ENCODE measurements around the gene ERLIN1. TPM values are rescaled to one million over a fixed set of nuclear protein-coding genes. Genes with fewer than 3 reads are reported as not detected.

Gene ERLIN1
- total RNA-seq, 1 experiment from 2014 or later: 24.9 TPM

DNA sequence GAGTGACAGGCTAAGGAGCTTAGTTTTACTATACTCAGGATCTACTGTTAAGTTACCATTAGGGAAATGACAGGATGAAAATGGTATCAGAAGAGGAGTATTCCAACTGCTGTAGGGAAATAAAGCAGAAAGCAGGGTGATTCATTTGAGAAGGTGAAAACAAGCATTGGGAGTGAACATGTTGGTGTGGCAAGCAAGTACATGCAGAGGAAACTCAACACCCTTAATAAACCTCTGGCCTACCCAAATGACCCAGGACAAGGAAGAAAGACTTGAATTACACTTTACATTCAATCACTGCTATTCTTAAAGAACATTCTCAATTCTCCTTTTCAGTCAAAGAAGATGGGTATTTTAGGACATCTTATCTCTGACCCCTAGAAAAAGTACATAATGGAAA, 28.7 kb downstream of the ERLIN1 start:
- intact Hi-C loops (cut with micrococcal nuclease; ENCODE audit: unreplicated experiment): no loop called here
- H3K4me1 ChIP-seq (replicated peaks; ENCODE audit: insufficient read depth): peaks cover 12% of the 10 kb centered on the region; the same call in 1 of the 2 replicates
- no peak for DNase-seq
- H4K20me1 ChIP-seq (ENCODE audit: insufficient read depth): no peaks in the 10 kb centered on the region
- H3K4me3 ChIP-seq: no peak overlapping the region
- H3F3A ChIP-seq (ENCODE audit: insufficient read depth, low read depth): no peaks in the 10 kb centered on the region
- H3K27ac ChIP-seq: no peak overlapping the region
- TF ChIP-seq, protein P1, sequence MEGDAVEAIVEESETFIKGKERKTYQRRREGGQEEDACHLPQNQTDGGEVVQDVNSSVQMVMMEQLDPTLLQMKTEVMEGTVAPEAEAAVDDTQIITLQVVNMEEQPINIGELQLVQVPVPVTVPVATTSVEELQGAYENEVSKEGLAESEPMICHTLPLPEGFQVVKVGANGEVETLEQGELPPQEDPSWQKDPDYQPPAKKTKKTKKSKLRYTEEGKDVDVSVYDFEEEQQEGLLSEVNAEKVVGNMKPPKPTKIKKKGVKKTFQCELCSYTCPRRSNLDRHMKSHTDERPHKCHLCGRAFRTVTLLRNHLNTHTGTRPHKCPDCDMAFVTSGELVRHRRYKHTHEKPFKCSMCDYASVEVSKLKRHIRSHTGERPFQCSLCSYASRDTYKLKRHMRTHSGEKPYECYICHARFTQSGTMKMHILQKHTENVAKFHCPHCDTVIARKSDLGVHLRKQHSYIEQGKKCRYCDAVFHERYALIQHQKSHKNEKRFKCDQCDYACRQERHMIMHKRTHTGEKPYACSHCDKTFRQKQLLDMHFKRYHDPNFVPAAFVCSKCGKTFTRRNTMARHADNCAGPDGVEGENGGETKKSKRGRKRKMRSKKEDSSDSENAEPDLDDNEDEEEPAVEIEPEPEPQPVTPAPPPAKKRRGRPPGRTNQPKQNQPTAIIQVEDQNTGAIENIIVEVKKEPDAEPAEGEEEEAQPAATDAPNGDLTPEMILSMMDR (conservative IDR thresholded peaks at IDR 0.05): no peak
- TF ChIP-seq EZH2 (IDR thresholded peaks at IDR 0.05; ENCODE audit: low read depth): no peak
- no peaks in the 10 kb centered on the region for H3K27me3 ChIP-seq (ENCODE audit: insufficient read depth, low read depth)
- ChIA-PET POLR2A (ENCODE audit: unreplicated experiment) (no interaction called here), CTCF (no interaction called here)
- H3K36me3 ChIP-seq (ENCODE audit: low read depth): 0 out of 2 replicates have a peak, but pooled peaks cover 3% of the 10 kb centered on the region
- no TSS peak for BruUV-seq (replicated peaks)
- no peaks in the 10 kb centered on the region for H3K79me2 ChIP-seq (ENCODE audit: low read depth)
- H3K9me2 ChIP-seq (ENCODE audit: insufficient read depth): no peaks in the 10 kb centered on the region
- H3K4me2 ChIP-seq: no peak overlapping the region
- no peaks in the 10 kb centered on the region; the same call in 1 of the 2 replicates for H3K9me3 ChIP-seq (ENCODE audit: insufficient read depth, low read depth)
- no peak overlapping the region for H2AFZ ChIP-seq

DNA sequence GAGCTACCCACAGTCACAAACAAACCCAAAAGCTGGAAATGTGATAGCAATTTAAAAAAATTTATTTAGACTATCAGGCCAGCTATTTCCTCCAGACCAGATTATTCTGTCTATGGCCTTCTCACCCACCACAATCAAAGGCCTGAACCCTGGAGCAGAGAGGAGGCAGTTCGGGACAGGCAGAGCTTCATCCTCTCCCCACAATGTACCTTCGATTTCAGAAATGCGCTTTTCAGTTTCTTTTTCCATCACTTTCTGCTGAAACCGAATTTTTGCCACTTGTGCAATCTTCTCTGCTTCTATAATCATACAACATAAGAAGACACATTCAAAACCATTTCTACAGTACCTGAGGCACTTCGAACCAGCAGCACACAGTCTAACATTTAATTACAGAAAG, 29.9 kb downstream of the ERLIN1 start:
- Histone ChIP-seq H3K9me2 (ENCODE audit: insufficient read depth) (no peaks in the 10 kb centered on the region), H2AFZ (no peak overlapping the region), H3K9me3 (ENCODE audit: insufficient read depth, low read depth) (no peaks in the 10 kb centered on the region; the same call in 1 of the 2 replicates), H3K27ac (no peak overlapping the region), H3K79me2 (ENCODE audit: low read depth) (no peaks in the 10 kb centered on the region), H3K4me1 (replicated peaks; ENCODE audit: insufficient read depth) (peaks cover 12% of the 10 kb centered on the region; the same call in 1 of the 2 replicates), H3K27me3 (ENCODE audit: insufficient read depth, low read depth) (no peaks in the 10 kb centered on the region), H3K4me3 (no peak overlapping the region), H4K20me1 (ENCODE audit: insufficient read depth) (no peaks in the 10 kb centered on the region), H3F3A (ENCODE audit: insufficient read depth, low read depth) (no peaks in the 10 kb centered on the region), H3K36me3 (ENCODE audit: low read depth) (no peaks in the 10 kb centered on the region), H3K4me2 (no peak overlapping the region)
- no TSS peak for BruUV-seq (replicated peaks)
- POLR2A ChIA-PET (ENCODE audit: unreplicated experiment): no interaction called here
- intact Hi-C loops (cut with micrococcal nuclease; ENCODE audit: unreplicated experiment): no loop called here
- TF ChIP-seq EZH2 (IDR thresholded peaks at IDR 0.05; ENCODE audit: low read depth): no peak
- TF ChIP-seq, protein P1 (conservative IDR thresholded peaks at IDR 0.05): no peak
- DNase-seq: no peak
- CTCF ChIA-PET: no interaction called here

DNA sequence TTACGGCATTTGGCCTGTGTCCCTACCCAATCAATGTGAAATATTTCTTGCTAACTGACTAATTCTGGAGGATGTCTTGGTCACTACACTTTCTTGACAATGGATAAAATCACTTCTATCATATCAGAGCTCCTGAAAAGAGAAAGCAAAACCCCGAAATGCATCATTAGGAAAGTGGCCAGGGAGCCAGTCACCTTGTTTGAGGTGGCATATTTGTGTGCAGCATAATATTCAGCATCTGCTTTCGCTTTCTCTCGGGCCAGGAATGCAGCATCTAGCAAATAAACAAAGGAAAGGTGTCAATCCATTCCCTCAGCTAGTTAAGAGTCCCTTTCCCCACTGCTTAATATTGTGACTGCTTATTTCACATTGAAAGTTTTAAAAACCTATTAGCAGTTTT, 31.2 kb downstream of the ERLIN1 start:
- DNase-seq: no peak
- H3K4me1 ChIP-seq (replicated peaks; ENCODE audit: insufficient read depth): peaks cover 12% of the 10 kb centered on the region; the same call in 1 of the 2 replicates
- H3K79me2 ChIP-seq (ENCODE audit: low read depth): no peaks in the 10 kb centered on the region
- no peak overlapping the region for H3K4me2 ChIP-seq
- intact Hi-C loops (cut with micrococcal nuclease; ENCODE audit: unreplicated experiment): no loop called here
- H3K9me3 ChIP-seq (ENCODE audit: insufficient read depth, low read depth): no peaks in the 10 kb centered on the region; the same call in 1 of the 2 replicates
- no peaks in the 10 kb centered on the region for H4K20me1 ChIP-seq (ENCODE audit: insufficient read depth)
- H3K36me3 ChIP-seq (ENCODE audit: low read depth): no peaks in the 10 kb centered on the region
- no peak overlapping the region for H3K27ac ChIP-seq
- no peaks in the 10 kb centered on the region for H3K9me2 ChIP-seq (ENCODE audit: insufficient read depth)
- no TSS peak for BruUV-seq (replicated peaks)
- ChIA-PET CTCF (no interaction called here), POLR2A (ENCODE audit: unreplicated experiment) (no interaction called here)
- TF ChIP-seq EZH2 (IDR thresholded peaks at IDR 0.05; ENCODE audit: low read depth): no peak
- TF ChIP-seq, protein P1 (conservative IDR thresholded peaks at IDR 0.05): no peak
- H3F3A ChIP-seq (ENCODE audit: insufficient read depth, low read depth): no peaks in the 10 kb centered on the region
- no peak overlapping the region for H2AFZ ChIP-seq
- no peaks in the 10 kb centered on the region for H3K27me3 ChIP-seq (ENCODE audit: insufficient read depth, low read depth)
- no peak overlapping the region for H3K4me3 ChIP-seq

Data from PC-9 (cell line).